Right atrium auricular region (tissue), 2 donors: Measurements from ENCODE around the gene PIK3R6. TPM values are rescaled to one million over a fixed set of nuclear protein-coding genes. Genes with fewer than 3 reads are reported as not detected.

ENCODE experiments used
- DNase-seq: peaks from one replicate; pipeline ENCODE4 v3.0.0-alpha.2; 2019; ENCODE audit warnings: low spot score
- H3K27ac ChIP-seq, 2 donors: fragments of 200-600 bp; sonication (generic); 1 replicate in 1 of 2; 2 replicates in 1 of 2; pipeline ENCODE4 v1.5.1; 2016 to 2019
- H3K27me3 ChIP-seq, 2 donors: fragments of 200-600 bp; sonication (generic); one replicate each; pipeline versions ENCODE4 v1.5.1 to v1.6.0; 2017 to 2019
- H3K36me3 ChIP-seq: fragments of 200-600 bp; sonication (generic); one replicate; pipeline ENCODE4 v1.5.1; 2016
- H3K4me1 ChIP-seq, 2 donors: fragments of 200-600 bp; sonication (generic); one replicate each; pipeline versions ENCODE4 v1.5.1 to v1.6.0; 2017 to 2019
- H3K4me3 ChIP-seq, 2 donors: fragments of 200-600 bp; sonication (generic); 1 replicate in 1 of 2; 2 replicates in 1 of 2; pipeline ENCODE4 v1.5.1; 2017 to 2019; ENCODE audit warnings: mild to moderate bottlenecking in 1 of 2, moderate library complexity in 1 of 2
- H3K9me3 ChIP-seq, 2 donors: fragments of 200-600 bp; sonication (generic); one replicate each; pipeline ENCODE4 v1.5.1; 2019
- CTCF ChIP-seq, 2 donors: fragments of 200-600 bp; sonication (generic); IDR thresholded peaks; one replicate each; pipeline ENCODE4 v1.5.1; 2019; ENCODE audit warnings: antibody characterized with exemption in 2 of 2
- total RNA-seq, 2 donors: library from RNA; depleted of rRNA; stranded (reverse); fragments of >200 nt; gene quantifications; one replicate each; pipeline ENCODE4 v1.1.0, GENCODE V29; 2016

PIK3R6 gene
- total RNA-seq, 2 donors from 2014 or later: 0.51 TPM; not detected in 1

- no peak for TF ChIP-seq CTCF (IDR thresholded peaks at IDR 0.05)
- H3K4me1 ChIP-seq: no peaks in the 10 kb centered on the region
- no peak overlapping the region for H3K27ac ChIP-seq
- no peak overlapping the region for H3K4me3 ChIP-seq
- no peaks in the 10 kb centered on the region for H3K36me3 ChIP-seq
- DNase-seq: no peak
- peaks cover 7 to 14% of the 10 kb centered on the region in 2 donors for H3K9me3 ChIP-seq
- H3K27me3 ChIP-seq: no peaks in the 10 kb centered on the region
Observed at GRCh38 chr17:8793649-8794048, 73.8 kb downstream of the PIK3R6 start.

GRCh38 chr17:8792646-8793045 lies 74.8 kb downstream of the PIK3R6 start:
- TF ChIP-seq CTCF (IDR thresholded peaks at IDR 0.05): no peak
- no peak overlapping the region for H3K4me3 ChIP-seq
- no peak overlapping the region for H3K27ac ChIP-seq
- DNase-seq: no peak
- peaks cover 7 to 14% of the 10 kb centered on the region in 2 donors for H3K9me3 ChIP-seq
- no peaks in the 10 kb centered on the region for H3K4me1 ChIP-seq
- no peaks in the 10 kb centered on the region for H3K36me3 ChIP-seq
- no peaks in the 10 kb centered on the region for H3K27me3 ChIP-seq

- DNase-seq: no peak
- TF ChIP-seq CTCF (IDR thresholded peaks at IDR 0.05): no peak
- no peak overlapping the region for H3K27ac ChIP-seq
Observed at GRCh38 chr17:8791910-8792270, 75.6 kb downstream of the PIK3R6 start.

GRCh38 chr17:8791248-8791909 lies 76.1 kb downstream of the PIK3R6 start:
- Histone ChIP-seq H3K4me1 (no peaks in the 10 kb centered on the region), H3K9me3 (peaks cover 7 to 14% of the 10 kb centered on the region in 2 donors), H3K4me3 (no peak overlapping the region), H3K27me3 (no peaks in the 10 kb centered on the region), H3K27ac (no peak overlapping the region), H3K36me3 (no peaks in the 10 kb centered on the region)
- DNase-seq: no peak
- no peak for TF ChIP-seq CTCF (IDR thresholded peaks at IDR 0.05)

More at GRCh38 chr17:8791910-8792270, 75.6 kb downstream of the PIK3R6 start:
- no peaks in the 10 kb centered on the region for H3K4me1 ChIP-seq
- no peaks in the 10 kb centered on the region for H3K27me3 ChIP-seq
- H3K36me3 ChIP-seq: no peaks in the 10 kb centered on the region
- peaks cover 7 to 14% of the 10 kb centered on the region in 2 donors for H3K9me3 ChIP-seq
- no peak overlapping the region for H3K4me3 ChIP-seq

- no peaks in the 10 kb centered on the region for H3K27me3 ChIP-seq
- H3K27ac ChIP-seq: no peak overlapping the region
- no peak for DNase-seq
- H3K4me3 ChIP-seq: no peak overlapping the region
- no peaks in the 10 kb centered on the region for H3K36me3 ChIP-seq
- peaks cover 7 to 14% of the 10 kb centered on the region in 2 donors for H3K9me3 ChIP-seq
- no peak for TF ChIP-seq CTCF (IDR thresholded peaks at IDR 0.05)
- H3K4me1 ChIP-seq: peaks cover 0 to 6% of the 10 kb centered on the region in 2 donors
Observed at GRCh38 chr17:8789743-8790142, 77.7 kb downstream of the PIK3R6 start.

- Histone ChIP-seq H3K36me3 (no peaks in the 10 kb centered on the region), H3K4me1 (peaks cover 0 to 6% of the 10 kb centered on the region in 2 donors), H3K9me3 (peaks cover 7 to 14% of the 10 kb centered on the region in 2 donors), H3K4me3 (no peak overlapping the region), H3K27me3 (no peaks in the 10 kb centered on the region), H3K27ac (no peak overlapping the region)
- TF ChIP-seq CTCF (IDR thresholded peaks at IDR 0.05): no peak
- no peak for DNase-seq
Observed at GRCh38 chr17:8788998-8789397, 78.5 kb downstream of the PIK3R6 start.
